PC-9 (cell line): ENCODE measurements around the gene CEP89. TPM values are rescaled to one million over a fixed set of nuclear protein-coding genes. Genes with fewer than 3 reads are reported as not detected.
"Not testable (repeated sequence)": the region's sequence is repeated elsewhere in the genome, so short reads cannot be mapped to it uniquely, and the experiment has no call there.

Experiments
- BruUV-seq: library from RNA; stranded (reverse); fragments of 400-500 nt; replicated peaks from 2 replicates; lab custom pipeline; 2021; lab: Mats Ljungman, UMichigan
- CTCF ChIA-PET: fragments of 300-600 bp; sonication (Branson Sonifier 250); formaldehyde crosslinking; loops from one replicate; lab custom pipeline; 2022; ENCODE audit warnings: antibody characterized with exemption; lab: Charles Lee
- POLR2A ChIA-PET: fragments of 300-600 bp; sonication (Branson Sonifier 250); formaldehyde crosslinking; loops from one replicate; lab custom pipeline; 2022; ENCODE audit warnings: antibody characterized with exemption; ENCODE audit not compliant: unreplicated experiment; lab: Charles Lee
- DNase-seq, 2 experiments: peaks; one replicate each; pipeline versions ENCODE4 v3.0.0 to v3.0.0-alpha.2; 2015 to 2022; ENCODE audit warnings: mixed read lengths in 1 of 2
- H2AFZ ChIP-seq: fragments of 200-600 bp; sonication (generic); 2 replicates; pipeline ENCODE4 v1.8.1; 2017; ENCODE audit warnings: antibody characterized with exemption
- H3F3A ChIP-seq: fragments of 200-600 bp; sonication (generic); 2 replicates; pipeline ENCODE4 v1.8.1; 2017; ENCODE audit warnings: antibody characterized with exemption, mild to moderate bottlenecking, low read depth; ENCODE audit not compliant: insufficient read depth
- H3K27ac ChIP-seq: fragments of 200-600 bp; sonication (generic); 2 replicates; pipeline ENCODE4 v1.6.1; 2016; ENCODE audit warnings: mixed run types
- H3K27me3 ChIP-seq: fragments of 200-600 bp; sonication (generic); 2 replicates; pipeline ENCODE4 v1.6.1; 2016; ENCODE audit warnings: low read depth, mixed run types; ENCODE audit not compliant: insufficient read depth
- H3K36me3 ChIP-seq: fragments of 200-600 bp; sonication (generic); 2 replicates; pipeline ENCODE4 v1.6.1; 2016; ENCODE audit warnings: low read depth, mixed run types
- H3K4me1 ChIP-seq: fragments of 200-600 bp; sonication (generic); replicated peaks from 2 replicates; pipeline ENCODE4 v1.6.1; 2016; ENCODE audit warnings: mixed run types; ENCODE audit not compliant: insufficient read depth
- H3K4me2 ChIP-seq: fragments of 200-600 bp; sonication (generic); 2 replicates; pipeline ENCODE4 v1.6.1; 2017; ENCODE audit warnings: mixed run types
- H3K4me3 ChIP-seq: fragments of 200-600 bp; sonication (generic); 2 replicates; pipeline ENCODE4 v1.6.1; 2016; ENCODE audit warnings: mixed run types
- H3K79me2 ChIP-seq: fragments of 200-600 bp; sonication (generic); 2 replicates; pipeline ENCODE4 v1.6.1; 2017; ENCODE audit warnings: low read depth, mixed run types
- H3K9me2 ChIP-seq: fragments of 200-600 bp; sonication (generic); 2 replicates; pipeline ENCODE4 v1.8.1; 2017; ENCODE audit warnings: mild to moderate bottlenecking; ENCODE audit not compliant: insufficient read depth
- H3K9me3 ChIP-seq: fragments of 200-600 bp; sonication (generic); 2 replicates; pipeline ENCODE4 v1.8.1; 2016; ENCODE audit warnings: low read depth; ENCODE audit not compliant: insufficient read depth
- H4K20me1 ChIP-seq: fragments of 200-600 bp; sonication (generic); 2 replicates; pipeline ENCODE4 v1.8.1; 2017; ENCODE audit not compliant: insufficient read depth
- CTCF ChIP-seq: fragments of 200-600 bp; sonication (generic); conservative IDR thresholded peaks from 2 replicates; pipeline ENCODE4 v1.6.1; 2017; ENCODE audit warnings: mixed run types, antibody characterized with exemption, mild to moderate bottlenecking, moderate library complexity
- EZH2 ChIP-seq: fragments of 200-600 bp; sonication (generic); IDR thresholded peaks from 2 replicates; pipeline ENCODE4 v1.8.0; 2017; ENCODE audit warnings: antibody characterized with exemption, low read depth
- intact Hi-C: fragments of 100-400 bp; cut with micrococcal nuclease; formaldehyde crosslinking; loops from one replicate; pipeline ENCODE4 v1.10.0; 2022; ENCODE audit not compliant: unreplicated experiment
- total RNA-seq: library from RNA; stranded (reverse); gene quantifications from 2 replicates; pipeline ENCODE4 v1.2.3, GENCODE V29; 2021

Gene CEP89
- total RNA-seq, 1 experiment from 2014 or later, result 33.6 TPM

- no peak overlapping the region for H3K27ac ChIP-seq
- no peaks in the 10 kb centered on the region for H3K27me3 ChIP-seq
- CTCF ChIA-PET, result no interaction called here
- H3K4me1 ChIP-seq, result no peaks in the 10 kb centered on the region
- no peaks in the 10 kb centered on the region for H3K79me2 ChIP-seq
- DNase-seq, result no peak
- H3K4me2 ChIP-seq, result no peak overlapping the region
- no peaks in the 10 kb centered on the region; the same call in 1 of the 2 replicates for H3K9me3 ChIP-seq
- no peaks in the 10 kb centered on the region for H3F3A ChIP-seq
- POLR2A ChIA-PET, result no interaction called here
- no TSS peak for BruUV-seq
- TF ChIP-seq EZH2, result no peak
- no peak for TF ChIP-seq CTCF
- H3K9me2 ChIP-seq, result no peaks in the 10 kb centered on the region
- H3K4me3 ChIP-seq, result no peak overlapping the region
- intact Hi-C loops, result no loop called here
- no peak overlapping the region for H2AFZ ChIP-seq
- H3K36me3 ChIP-seq, result no peaks in the 10 kb centered on the region
- no peaks in the 10 kb centered on the region for H4K20me1 ChIP-seq
Observed at GRCh38 chr19:32837531-32837930, 134.2 kb downstream of the CEP89 start.

GRCh38 chr19:32833388-32833787 lies 138.4 kb downstream of the CEP89 start:
- H3K9me2 ChIP-seq, H4K20me1 ChIP-seq, H3K4me2 ChIP-seq, H3K4me3 ChIP-seq, H3K4me1 ChIP-seq, BruUV-seq, intact Hi-C loops, H3F3A ChIP-seq, H3K36me3 ChIP-seq, H3K27ac ChIP-seq, H3K27me3 ChIP-seq, H3K9me3 ChIP-seq, CTCF ChIA-PET, POLR2A ChIA-PET, H2AFZ ChIP-seq, H3K79me2 ChIP-seq: not testable (repeated sequence)
- DNase-seq, result peak in 1 of 2 experiments; percentile 4

GRCh38 chr19:32832825-32833224 lies 138.9 kb downstream of the CEP89 start:
- H3K4me2 ChIP-seq, CTCF ChIA-PET, H3K9me3 ChIP-seq, H3K27ac ChIP-seq, H3K4me1 ChIP-seq, H3K9me2 ChIP-seq, POLR2A ChIA-PET, BruUV-seq, H3F3A ChIP-seq, H3K27me3 ChIP-seq, H3K36me3 ChIP-seq, H3K4me3 ChIP-seq, DNase-seq, H4K20me1 ChIP-seq, intact Hi-C loops, H2AFZ ChIP-seq, H3K79me2 ChIP-seq: not testable (repeated sequence)

- intact Hi-C loops, H3F3A ChIP-seq, H3K9me2 ChIP-seq, H3K9me3 ChIP-seq, H2AFZ ChIP-seq, H3K4me2 ChIP-seq, BruUV-seq, H3K79me2 ChIP-seq, POLR2A ChIA-PET, H3K4me1 ChIP-seq, H3K27me3 ChIP-seq, H4K20me1 ChIP-seq, DNase-seq, CTCF ChIA-PET, H3K27ac ChIP-seq, H3K36me3 ChIP-seq, H3K4me3 ChIP-seq: not testable (repeated sequence)
Observed at GRCh38 chr19:32832094-32832493, 139.7 kb downstream of the CEP89 start.
